K562 (cell line): ENCODE results near the gene KNSTRN. TPM values are rescaled to one million over a fixed set of nuclear protein-coding genes. Genes with fewer than 3 reads are reported as not detected.
A peak's percentile ranks its signal among the peaks of the same experiment; 100 is the strongest.

ENCODE experiments used
- GATAD2A ChIP-seq: fragments of 450-650 bp; IDR thresholded peaks from 2 replicates; pipeline ENCODE4 v1.6.1; 2017
- ILK ChIP-seq: fragments of 450-650 bp; IDR thresholded peaks from 2 replicates; pipeline ENCODE4 v1.6.1; 2016; ENCODE audit warnings: missing genetic modification characterization, low read depth, mild to moderate bottlenecking, missing compliant biosample characterization, moderate library complexity, borderline replicate concordance
- LCOR ChIP-seq: sonication (generic); formaldehyde crosslinking; IDR thresholded peaks from 2 replicates; pipeline ENCODE4 v1.8.0; 2022; ENCODE audit warnings: mild to moderate bottlenecking, missing genetic modification reagents
- MAFF ChIP-seq: IDR thresholded peaks from 2 replicates; pipeline ENCODE4 v1.6.1; 2012; ENCODE audit warnings: low read length, improper control_type of control experiment
- NONO ChIP-seq, 2 experiments: fragments of 200-400 bp in 1 of 2; fragments of 450-650 bp in 1 of 2; formaldehyde crosslinking in 1 of 2; IDR thresholded peaks; 2 replicates each; pipeline ENCODE4 v1.6.1; 2017; ENCODE audit warnings: low read depth in 2 of 2, mild to moderate bottlenecking in 2 of 2, moderate library complexity in 2 of 2, low read length in 1 of 2
- PHB2 ChIP-seq: fragments of 450-650 bp; IDR thresholded peaks from 2 replicates; pipeline ENCODE4 v1.6.1; 2017; ENCODE audit warnings: low read depth
- PRPF4 ChIP-seq: fragments of 200-400 bp; formaldehyde crosslinking; IDR thresholded peaks from one replicate; pipeline ENCODE4 v1.6.1; 2017; ENCODE audit warnings: low read length, low read depth, mild to moderate bottlenecking; ENCODE audit not compliant: insufficient read depth, poor library complexity, severe bottlenecking
- RAD51 ChIP-seq: fragments of 450-650 bp; IDR thresholded peaks from 2 replicates; pipeline ENCODE4 v1.7.1; 2016; ENCODE audit warnings: low read depth, mild to moderate bottlenecking, borderline replicate concordance
- SNIP1 ChIP-seq: fragments of 450-650 bp; IDR thresholded peaks from 2 replicates; pipeline ENCODE4 v1.7.1; 2017; ENCODE audit warnings: low read depth, mild to moderate bottlenecking
- ZBTB34 ChIP-seq: fragments of 250-450 bp; sonication (Bioruptor Pico); IDR thresholded peaks from 2 replicates; pipeline ENCODE4 v1.8.0; 2021; ENCODE audit warnings: mild to moderate bottlenecking, moderate library complexity
- ZNF280A ChIP-seq: fragments of 450-650 bp; IDR thresholded peaks from 2 replicates; pipeline ENCODE4 v1.6.1; 2018; ENCODE audit warnings: mild to moderate bottlenecking, low read depth; ENCODE audit not compliant: partially characterized antibody
- ZNF318 ChIP-seq, 2 experiments: fragments of 450-650 bp; IDR thresholded peaks; 2 replicates each; pipeline ENCODE4 v1.6.1; 2016; ENCODE audit warnings: mild to moderate bottlenecking in 2 of 2, borderline replicate concordance in 1 of 2, low read depth in 1 of 2, moderate library complexity in 1 of 2
- ZNF740 ChIP-seq, 3 experiments: fragments of 200-800 bp in 1 of 3; sonication (Bioruptor generic) in 1 of 3; sonication (generic) in 1 of 3; formaldehyde crosslinking in 1 of 3; IDR thresholded peaks; 2 replicates each; pipeline versions ENCODE4 v1.6.1 to v1.8.0; 2016 to 2022; ENCODE audit warnings: mild to moderate bottlenecking in 2 of 3, missing compliant biosample characterization in 2 of 3, missing genetic modification characterization in 2 of 3, missing genetic modification reagents in 1 of 3
- polyA plus RNA-seq, 8 experiments: library from polyadenylated mRNA; depleted of rRNA in 4 of 8; stranded (reverse) in 5 of 8; unstranded in 3 of 8; fragments of >200 nt; fragmentation: Nextera tagmentation in 2 of 8; fragmentation: Illumina TruSeq in 1 of 8; extraction: Ambion mirVana in 2 of 8; extraction: Trizol in 1 of 8; gene quantifications; 2 replicates each; pipeline versions ENCODE4 v1.2.1 to v1.2.3, GENCODE V29; 2011 to 2014; ENCODE audit warnings: inconsistent platforms in 1 of 8, missing spikeins in 1 of 8
- total RNA-seq, 7 experiments: library from RNA; depleted of rRNA in 6 of 7; stranded (reverse); fragments of >200 nt in 6 of 7; fragmentation: Illumina TruSeq in 2 of 7; extraction: Trizol in 2 of 7; gene quantifications; 2 replicates each; pipeline versions ENCODE4 v1.2.1 to v1.2.3, GENCODE V29; 2011 to 2021; ENCODE audit warnings: low replicate concordance in 1 of 7

The KNSTRN gene
- total and polyA plus RNA-seq, 9 of the 15 experiments (the other 6 are each of a cell fraction or from before 2014, with no cell fraction given) = 48.7 to 88.2 (median 66.3) TPM

- TF ChIP-seq ZNF280A (no peak), NONO (IDR thresholded peaks at IDR 0.05; ENCODE audit: low read depth in 2 of 2, low read length in 1 of 2) (no peak), PHB2 (no peak), SNIP1 (no peak), LCOR (CRISPR knock-in tag) (peak; percentile 54; the same call in 1 of the 2 replicates), ILK (tag) (no peak), MAFF (no peak), GATAD2A (no peak), ZNF318 (IDR thresholded peaks at IDR 0.05; ENCODE audit: borderline replicate concordance in 1 of 2, low read depth in 1 of 2) (no peak), ZNF740 (CRISPR knock-in tag; IDR thresholded peaks at IDR 0.05) (no peak; the same call in 1 of the 2 replicates), ZNF740 (tag; IDR thresholded peaks at IDR 0.05) (0 out of 4 replicates have a peak, but pooled peaks of 1 of the 2 experiments have one; percentile 36), ZBTB34 (CRISPR knock-in tag) (no peak), PRPF4 (no peak), RAD51 (no peak)
Measured at GRCh38 chr15:40382580-40383456, at the start of gene KNSTRN (continued).
